Muscle of leg (tissue), 11 donors: ENCODE data around the gene FBXL14. TPM values are rescaled to one million over a fixed set of nuclear protein-coding genes. Genes with fewer than 3 reads are reported as not detected.
"Not testable (repeated sequence)": the region's sequence is repeated elsewhere in the genome, so short reads cannot be mapped to it uniquely, and the experiment has no call there.

Experiments used
- DNase-seq: peaks from one replicate; pipeline ENCODE4 v3.0.0; 2013
- H3K27ac ChIP-seq: one replicate; pipeline ENCODE4 v1.5.1; 2013; ENCODE audit warnings: mild to moderate bottlenecking, low read length, control low read depth
- H3K27me3 ChIP-seq: one replicate; pipeline ENCODE4 v1.6.1; 2013; ENCODE audit warnings: low read length; ENCODE audit not compliant: control insufficient read depth, insufficient read depth
- H3K36me3 ChIP-seq: one replicate; pipeline ENCODE4 v1.6.1; 2013; ENCODE audit warnings: low read length; ENCODE audit not compliant: control insufficient read depth, insufficient read depth
- H3K4me1 ChIP-seq: one replicate; pipeline ENCODE4 v1.6.1; 2013; ENCODE audit warnings: low read length; ENCODE audit not compliant: control insufficient read depth, insufficient read depth
- H3K4me3 ChIP-seq: one replicate; pipeline ENCODE4 v1.5.1; 2013; ENCODE audit warnings: low read length, control low read depth
- H3K9me3 ChIP-seq: replicated peaks from 2 replicates; pipeline ENCODE4 v1.6.1; 2013; ENCODE audit warnings: low read depth, low read length; ENCODE audit not compliant: control insufficient read depth
- WGBS: methylation state at CpG from one replicate; pipeline ENCODE4 v1.1.5; 2013; ENCODE audit warnings: missing lambda C conversion rate; ENCODE audit not compliant: insufficient coverage; 5-methylcytosine and 5-hydroxymethylcytosine counted together
- polyA plus RNA-seq, 8 donors: library from polyadenylated mRNA; unstranded; fragments of 120-200 nt; gene quantifications; one replicate each; pipeline versions ENCODE4 v1.2.1 to v1.2.3, GENCODE V29; 2013; ENCODE audit warnings: inconsistent platforms in 1 of 8, low replicate concordance in 1 of 8; ENCODE audit not compliant: insufficient read length in 8 of 8, insufficient read depth in 1 of 8
- total RNA-seq: library from RNA; stranded (reverse); fragments of 120-200 nt; gene quantifications from one replicate; pipeline ENCODE4 v1.2.4, GENCODE V29; 2013

The FBXL14 gene
- total and polyA plus RNA-seq, 9 donors, result 3.3 to 7.2 (median 5.0) TPM

GRCh38 chr12:1607940-1608712, 13.7 kb upstream of the FBXL14 start:
- no CpG with 5 or more reads among the region's 3 CpGs for WGBS
- Histone ChIP-seq H3K4me3 (no peak overlapping the region), H3K9me3 (no peaks in the 10 kb centered on the region), H3K4me1 (peaks cover 35% of the 10 kb centered on the region), H3K27me3 (no peaks in the 10 kb centered on the region), H3K36me3 (no peaks in the 10 kb centered on the region), H3K27ac (peak overlapping the region; percentile 26)
- peak; percentile 61 for DNase-seq

GRCh38 chr12:1606021-1606622, 11.7 kb upstream of the FBXL14 start:
- no peaks in the 10 kb centered on the region for H3K9me3 ChIP-seq
- peak overlapping the region; percentile 37 for H3K4me3 ChIP-seq
- H3K27ac ChIP-seq, result peak overlapping the region; percentile 90
- WGBS, result 3% methylated on average over 10 of the region's 12 CpGs
- no peaks in the 10 kb centered on the region for H3K27me3 ChIP-seq
- peaks cover 27% of the 10 kb centered on the region for H3K4me1 ChIP-seq
- peak; percentile 95 for DNase-seq
- no peaks in the 10 kb centered on the region for H3K36me3 ChIP-seq

- Histone ChIP-seq H3K9me3 (no peaks in the 10 kb centered on the region), H3K4me1 (peaks cover 27% of the 10 kb centered on the region), H3K27ac (peak overlapping the region; percentile 90), H3K27me3 (no peaks in the 10 kb centered on the region), H3K4me3 (peak overlapping the region; percentile 37), H3K36me3 (no peaks in the 10 kb centered on the region)
- DNase-seq, result peak; percentile 94
- 2% methylated on average over 15 of the region's 22 CpGs for WGBS
These were observed 11.0 kb upstream of the FBXL14 start for GRCh38 chr12:1605129-1606020.

GRCh38 chr12:1604464-1604863, 10.1 kb upstream of the FBXL14 start:
- no peaks in the 10 kb centered on the region for H3K9me3 ChIP-seq
- no peaks in the 10 kb centered on the region for H3K27me3 ChIP-seq
- peaks cover 27% of the 10 kb centered on the region for H3K4me1 ChIP-seq
- DNase-seq, result no peak
- WGBS, result 30% methylated on average over 2 of the region's 3 CpGs
- H3K36me3 ChIP-seq, result no peaks in the 10 kb centered on the region
- H3K27ac ChIP-seq, result no peak overlapping the region
- no peak overlapping the region for H3K4me3 ChIP-seq

GRCh38 chr12:1603269-1603993, 9.1 kb upstream of the FBXL14 start:
- H3K4me1 ChIP-seq, result peaks cover 23% of the 10 kb centered on the region
- WGBS, result 45% methylated on average over 3 of the region's 7 CpGs
- peak; percentile 40 for DNase-seq

GRCh38 chr12:1602706-1603105, 8.3 kb upstream of the FBXL14 start:
- H3K36me3 ChIP-seq, DNase-seq, H3K27me3 ChIP-seq, H3K9me3 ChIP-seq, H3K4me3 ChIP-seq, H3K27ac ChIP-seq: not testable (repeated sequence)
- peaks cover 19% of the 10 kb centered on the region for H3K4me1 ChIP-seq
- 100% methylated on average over 3 of the region's 9 CpGs for WGBS

More at GRCh38 chr12:1603269-1603993, 9.1 kb upstream of the FBXL14 start:
- no peak overlapping the region for H3K27ac ChIP-seq
- H3K4me3 ChIP-seq, result no peak overlapping the region
- H3K9me3 ChIP-seq, result no peaks in the 10 kb centered on the region
- no peaks in the 10 kb centered on the region for H3K36me3 ChIP-seq
- no peaks in the 10 kb centered on the region for H3K27me3 ChIP-seq

- Histone ChIP-seq H3K4me3 (no peak overlapping the region), H3K27me3 (no peaks in the 10 kb centered on the region), H3K36me3 (no peaks in the 10 kb centered on the region), H3K4me1 (peaks cover 7% of the 10 kb centered on the region), H3K9me3 (no peaks in the 10 kb centered on the region), H3K27ac (no peak overlapping the region)
- no peak for DNase-seq
- no CpG with 5 or more reads among the region's 3 CpGs for WGBS
These were observed 4.4 kb upstream of the FBXL14 start for GRCh38 chr12:1598757-1599156.

- DNase-seq, result no peak
- 80% methylated on average over 2 of the region's 9 CpGs for WGBS
- no peaks in the 10 kb centered on the region for H3K27me3 ChIP-seq
- no peak overlapping the region for H3K4me3 ChIP-seq
- peaks cover 4% of the 10 kb centered on the region for H3K36me3 ChIP-seq
- H3K9me3 ChIP-seq, result no peaks in the 10 kb centered on the region
- H3K4me1 ChIP-seq, result peaks cover 28% of the 10 kb centered on the region
- H3K27ac ChIP-seq, result peak overlapping the region; percentile 97
These were observed 1.4 kb upstream of the FBXL14 start for GRCh38 chr12:1595690-1596347.

GRCh38 chr12:1595026-1595561, 713 bp upstream of the FBXL14 start:
- Histone ChIP-seq H3K27ac (peak overlapping the region; percentile 97), H3K9me3 (no peaks in the 10 kb centered on the region), H3K27me3 (no peaks in the 10 kb centered on the region), H3K36me3 (peaks cover 4% of the 10 kb centered on the region), H3K4me3 (peak overlapping the region; percentile 79), H3K4me1 (peaks cover 34% of the 10 kb centered on the region)
- peak; percentile 74 for DNase-seq
- WGBS, result 2% methylated on average over 18 of the region's 19 CpGs
